Activated CD4-positive, alpha-beta T cell treated with anti-CD3 and anti-CD28 coated beads for 36 hours (primary cell): ENCODE data around the gene TRIP11. TPM values are rescaled to one million over a fixed set of nuclear protein-coding genes. Genes with fewer than 3 reads are reported as not detected.

Experiments used
- ATAC-seq: fragments of 200-7000 bp; cut with Tn5 transposase; one replicate; pipeline ENCODE4 v1.10.0; 2021; ENCODE audit warnings: mild to moderate bottlenecking, moderate library complexity
- CTCF ChIA-PET: fragments of 350-600 bp; sonication (Branson Sonifier 250); formaldehyde crosslinking; loops from one replicate; lab custom pipeline; 2021; ENCODE audit warnings: antibody characterized with exemption; lab: Charles Lee
- POLR2A ChIA-PET: fragments of 350-600 bp; sonication (Branson Sonifier 250); formaldehyde crosslinking; loops from one replicate; lab custom pipeline; 2021; ENCODE audit warnings: antibody characterized with exemption, inconsistent platforms; lab: Charles Lee
- DNase-seq: peaks from one replicate; pipeline ENCODE4 v3.0.0-alpha.2; 2020
- H3K27ac Mint-ChIP-seq: one replicate; pipeline ENCODE4 v1.8.0; 2021; ENCODE audit warnings: mixed read lengths
- H3K27me3 Mint-ChIP-seq: one replicate; pipeline ENCODE4 v1.8.0; 2021; ENCODE audit warnings: mixed read lengths
- H3K36me3 Mint-ChIP-seq: one replicate; pipeline ENCODE4 v1.8.0; 2021; ENCODE audit warnings: low read depth, mixed read lengths
- H3K4me1 Mint-ChIP-seq: one replicate; pipeline ENCODE4 v1.8.0; 2021; ENCODE audit warnings: mixed read lengths
- H3K4me3 Mint-ChIP-seq: one replicate; pipeline ENCODE4 v1.8.0; 2021; ENCODE audit warnings: mild to moderate bottlenecking, moderate library complexity, mixed read lengths
- H3K9me3 Mint-ChIP-seq: one replicate; pipeline ENCODE4 v1.8.0; 2021; ENCODE audit warnings: low read depth, mixed read lengths
- intact Hi-C, 2 experiments: fragments of 100-400 bp; cut with DNase I in 1 of 2; cut with micrococcal nuclease in 1 of 2; formaldehyde crosslinking; loops; one replicate each; pipeline versions ENCODE4 v1.14.2 to v1.15.1; 2022 to 2024; cut with DNase I, micrococcal nuclease
- total RNA-seq, 2 experiments: library from RNA; stranded (reverse); gene quantifications; one replicate each; pipeline ENCODE4 v1.2.3, GENCODE V29; 2021

Gene TRIP11
- total RNA-seq, 2 experiments from 2014 or later = 35.7 to 41.0 TPM

DNA sequence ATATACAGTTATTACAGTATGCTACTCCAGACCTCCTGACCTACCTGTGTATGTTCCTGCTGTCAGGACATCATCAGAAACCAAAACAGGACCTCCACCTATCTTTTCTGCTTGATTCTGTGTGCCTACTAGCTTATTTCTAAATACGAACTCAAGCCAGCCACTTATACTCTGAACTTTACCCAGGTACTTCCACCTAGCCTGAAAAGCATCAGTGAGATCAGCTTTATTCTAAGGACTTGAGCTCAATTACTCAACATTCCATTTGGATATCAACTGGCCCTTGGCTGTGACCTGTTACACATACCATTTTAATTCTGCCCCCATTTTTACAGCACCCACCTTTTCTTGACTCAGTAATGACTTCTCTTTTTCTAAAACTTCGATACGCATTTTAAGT lies 29.2 kb downstream of the TRIP11 start:
- H3K36me3 Mint-ChIP-seq = peaks cover 45% of the 10 kb centered on the region
- CTCF ChIA-PET = no interaction called here
- POLR2A ChIA-PET = interaction anchor here (0.6 kb wide), 1 partner anchor 498 kb away, joined by 3 read pairs; no protein-coding TSS in a partner anchor

DNA sequence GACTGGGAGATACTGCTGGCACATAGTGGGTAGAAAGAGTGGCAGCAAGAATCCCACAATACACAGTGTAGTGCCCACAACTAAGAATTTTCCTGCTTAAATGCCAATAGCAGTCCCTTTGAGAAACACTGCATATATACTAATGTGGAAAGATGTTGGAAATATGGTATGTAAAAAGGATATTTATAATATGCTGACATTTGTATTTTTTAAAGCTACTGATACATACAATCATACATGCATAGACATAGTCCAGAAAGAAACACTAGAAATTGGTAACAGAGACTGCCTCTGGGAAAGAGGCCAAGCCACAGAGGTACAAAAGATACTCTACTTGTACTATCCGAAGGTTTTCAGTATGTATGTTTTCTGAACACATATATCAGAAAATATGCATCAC lies 30.3 kb downstream of the TRIP11 start:
- Mint-ChIP-seq H3K36me3 (peaks cover 52% of the 10 kb centered on the region), H3K4me1 (peaks cover 41% of the 10 kb centered on the region), H3K27ac (no peak overlapping the region), H3K9me3 (no peaks in the 10 kb centered on the region), H3K4me3 (no peak overlapping the region), H3K27me3 (no peaks in the 10 kb centered on the region)
- intact Hi-C loops = no loop called here
- ChIA-PET POLR2A (no interaction called here), CTCF (interaction anchor here (0.6 to 1.3 kb wide), 4 partner anchors 9 to 130 kb away, joined by 3 read pairs; no protein-coding TSS in a partner anchor)
- no peak for ATAC-seq
- DNase-seq = no peak

More for the DNA sequence above, 29.2 kb downstream of the TRIP11 start:
- H3K27ac Mint-ChIP-seq = no peak overlapping the region
- no peaks in the 10 kb centered on the region for H3K9me3 Mint-ChIP-seq
- ATAC-seq (no peak), DNase-seq (no peak)
- intact Hi-C loops = no loop called here
- no peak overlapping the region for H3K4me3 Mint-ChIP-seq
- H3K4me1 Mint-ChIP-seq = peaks cover 30% of the 10 kb centered on the region
- no peaks in the 10 kb centered on the region for H3K27me3 Mint-ChIP-seq

DNA sequence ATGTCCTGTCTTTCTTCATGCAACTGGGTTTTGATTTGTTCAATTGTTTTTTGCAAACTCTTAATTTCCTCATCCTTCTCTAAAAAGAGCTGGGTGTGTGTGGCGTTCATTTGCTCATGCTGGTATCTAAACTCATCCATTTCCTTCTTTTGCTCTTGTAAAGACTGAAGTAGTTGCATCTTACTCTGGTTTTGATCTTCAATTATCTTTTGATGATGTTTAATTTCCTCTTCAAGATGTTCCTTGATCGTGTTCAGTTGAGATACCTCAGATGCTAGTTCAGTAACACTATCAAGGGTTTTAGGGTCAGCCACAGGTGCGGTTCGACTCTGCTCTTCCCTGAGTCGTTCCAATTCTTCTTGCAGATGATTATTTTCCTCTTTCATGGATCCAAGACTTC lies 34.8 kb downstream of the TRIP11 start:
- intact Hi-C loops = no loop called here
- peak overlapping the region; percentile 29 for H3K4me3 Mint-ChIP-seq
- H3K4me1 Mint-ChIP-seq = peaks cover 37% of the 10 kb centered on the region
- ChIA-PET POLR2A (interaction anchor here (0.8 kb wide), 1 partner anchor 35 kb away, joined by 3 read pairs; no protein-coding TSS in a partner anchor), CTCF (interaction anchor here (0.6 to 2.0 kb wide), 7 partner anchors 8 to 358 kb away, joined by 3 to 11 read pairs (median 4); no protein-coding TSS in a partner anchor)
- no peak for DNase-seq
- ATAC-seq = peak; percentile 39
- H3K27me3 Mint-ChIP-seq = no peaks in the 10 kb centered on the region
- peaks cover 39% of the 10 kb centered on the region for H3K36me3 Mint-ChIP-seq
- H3K9me3 Mint-ChIP-seq = no peaks in the 10 kb centered on the region
- H3K27ac Mint-ChIP-seq = peak overlapping the region; percentile 66

DNA sequence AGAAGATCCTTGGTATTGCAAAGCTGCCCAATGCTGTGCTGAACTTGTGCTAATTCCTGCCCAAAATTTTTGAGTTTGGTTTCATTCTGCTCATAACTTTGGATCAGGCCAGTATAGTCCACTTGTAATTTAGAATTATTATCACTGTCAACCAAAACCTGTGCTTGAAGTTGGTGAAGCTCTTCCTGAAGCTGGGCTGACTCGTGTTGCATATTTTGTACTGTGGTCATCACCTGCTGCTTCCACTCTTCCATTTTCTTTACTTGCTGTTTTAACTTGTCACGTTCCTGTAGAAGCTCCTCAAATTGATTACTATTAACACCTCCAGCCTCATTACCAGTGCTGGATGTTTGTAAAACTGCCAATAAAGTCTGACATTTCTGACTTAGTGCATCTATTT lies 35.8 kb downstream of the TRIP11 start:
- intact Hi-C loops = no loop called here
- ATAC-seq (no peak), DNase-seq (no peak)
- H3K4me1 Mint-ChIP-seq = peaks cover 47% of the 10 kb centered on the region
- ChIA-PET POLR2A (no interaction called here), CTCF (interaction anchor here (0.6 to 2.0 kb wide), 6 partner anchors 24 to 716 kb away, joined by 3 to 6 read pairs (median 4); no protein-coding TSS in a partner anchor)
- no peak overlapping the region for H3K4me3 Mint-ChIP-seq
- H3K27ac Mint-ChIP-seq = no peak overlapping the region
- no peaks in the 10 kb centered on the region for H3K9me3 Mint-ChIP-seq
- H3K27me3 Mint-ChIP-seq = no peaks in the 10 kb centered on the region
- H3K36me3 Mint-ChIP-seq = peaks cover 41% of the 10 kb centered on the region

DNA sequence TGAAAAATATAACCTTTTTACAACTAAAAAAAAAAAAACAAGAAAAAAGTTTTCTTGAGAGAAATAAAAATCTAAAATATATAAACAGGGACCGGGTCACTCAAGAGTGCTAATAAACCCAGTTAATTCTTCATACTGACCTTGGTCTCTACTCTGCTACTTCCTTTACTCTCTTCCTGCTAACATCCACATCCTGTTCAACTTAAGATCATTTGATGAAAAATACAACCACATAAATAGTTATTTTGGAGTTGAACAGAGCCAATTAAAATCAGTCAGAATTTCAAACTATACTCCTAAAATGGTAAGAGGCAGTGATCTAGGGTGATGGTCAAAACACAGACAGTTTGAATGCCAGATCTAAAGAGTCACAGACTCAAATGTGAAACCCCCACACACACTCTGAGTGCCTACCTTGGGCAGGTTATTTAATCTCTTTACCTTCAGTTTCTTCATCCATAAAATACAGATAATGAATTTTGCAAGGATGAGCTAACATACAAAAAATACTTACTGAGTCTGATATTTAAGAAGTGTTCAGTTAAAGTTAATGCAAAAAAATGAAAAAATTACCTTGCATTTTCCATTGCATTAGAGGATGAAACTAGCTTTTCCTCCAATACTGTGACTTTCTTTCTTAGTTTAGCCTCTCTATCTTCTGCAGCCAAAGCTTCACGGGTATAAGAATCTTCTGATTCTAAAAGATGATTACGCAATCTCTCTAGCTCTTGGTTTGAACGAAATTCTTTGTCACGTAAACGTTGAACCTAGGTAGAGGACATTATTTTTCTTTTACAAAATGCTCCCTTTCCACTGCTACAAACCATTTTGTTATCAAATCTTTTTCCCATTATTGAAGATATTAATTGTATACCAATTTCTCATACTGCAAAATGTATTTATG lies 40.9 kb downstream of the TRIP11 start:
- ATAC-seq (no peak), DNase-seq (no peak)
- H3K9me3 Mint-ChIP-seq = no peaks in the 10 kb centered on the region
- POLR2A ChIA-PET = no interaction called here
- peaks cover 51% of the 10 kb centered on the region for H3K4me1 Mint-ChIP-seq
- H3K27me3 Mint-ChIP-seq = no peaks in the 10 kb centered on the region
- peaks cover 26% of the 10 kb centered on the region for H3K36me3 Mint-ChIP-seq
- H3K4me3 Mint-ChIP-seq = no peak overlapping the region
- H3K27ac Mint-ChIP-seq = peak overlapping the region; percentile 62
- intact Hi-C loops = loop anchor here in 1 of 2 experiments (5.0 kb wide), 1 partner anchor 52 kb away; the partner anchor contains the start of gene FBLN5
- CTCF ChIA-PET = interaction anchor here (0.6 to 1.3 kb wide), 3 partner anchors 11 to 349 kb away, joined by 3 read pairs; no protein-coding TSS in a partner anchor

DNA sequence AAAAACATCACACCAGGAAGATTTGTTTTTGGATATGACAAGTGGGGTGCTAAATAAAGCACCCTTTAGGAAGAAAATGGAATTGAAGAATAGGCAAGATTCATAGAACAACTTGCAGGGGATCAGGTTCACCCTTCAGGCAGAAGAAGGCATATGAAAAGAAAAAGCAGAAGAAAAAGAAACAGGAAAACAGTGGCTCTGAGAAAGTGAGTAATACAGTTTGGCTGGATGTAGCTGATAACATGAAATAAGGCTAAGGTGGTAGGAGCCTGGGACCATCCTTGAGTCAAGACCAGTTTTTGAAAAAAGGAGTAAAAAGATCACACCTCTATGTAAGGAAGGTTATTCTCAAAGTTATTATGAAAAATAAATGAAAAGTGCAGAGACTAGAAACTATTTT lies 42.4 kb downstream of the TRIP11 start:
- no peak for ATAC-seq
- no peak for DNase-seq
- intact Hi-C loops = loop anchor here (1.0 to 5.0 kb wide), 4 partner anchors 50 to 347 kb away; partner anchors contain the start of gene FBLN5 (in 2 of the 2)
- peaks cover 39% of the 10 kb centered on the region for H3K4me1 Mint-ChIP-seq
- no peaks in the 10 kb centered on the region for H3K9me3 Mint-ChIP-seq
- H3K36me3 Mint-ChIP-seq = peaks cover 26% of the 10 kb centered on the region
- POLR2A ChIA-PET = interaction anchor here (1.2 kb wide), 2 partner anchors 36 to 348 kb away, joined by 5 read pairs; no protein-coding TSS in a partner anchor
- CTCF ChIA-PET = interaction anchor here (0.6 to 2.1 kb wide), 41 partner anchors 8 to 501 kb away, joined by 3 to 16 read pairs (median 3); no protein-coding TSS in a partner anchor
- H3K27ac Mint-ChIP-seq = no peak overlapping the region
- H3K4me3 Mint-ChIP-seq = no peak overlapping the region
- no peaks in the 10 kb centered on the region for H3K27me3 Mint-ChIP-seq

DNA sequence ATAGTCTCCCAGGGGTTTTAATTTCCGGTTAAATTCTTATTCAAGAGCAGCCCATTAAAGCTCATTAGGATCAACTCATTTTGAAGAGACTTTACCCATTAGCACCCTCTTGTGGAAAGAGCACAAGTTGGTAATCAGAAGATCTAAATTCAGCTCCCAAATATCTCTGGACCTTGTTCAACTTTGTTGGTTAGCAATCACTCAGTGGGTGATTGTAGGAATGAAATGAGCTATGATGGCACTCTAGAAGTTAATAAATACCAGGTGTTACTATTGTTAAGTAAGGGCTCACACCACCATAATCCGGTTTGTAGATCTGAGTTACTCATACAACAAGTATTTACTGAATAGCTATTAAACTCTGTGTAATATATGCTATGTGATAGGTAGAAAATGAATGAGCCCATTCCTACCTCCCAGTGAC lies 42.9 kb downstream of the TRIP11 start:
- Mint-ChIP-seq H3K27me3 (no peaks in the 10 kb centered on the region), H3K36me3 (peaks cover 30% of the 10 kb centered on the region), H3K4me1 (peaks cover 39% of the 10 kb centered on the region), H3K4me3 (no peak overlapping the region), H3K27ac (no peak overlapping the region), H3K9me3 (no peaks in the 10 kb centered on the region)
- ChIA-PET POLR2A (interaction anchor here (0.6 to 1.2 kb wide), 3 partner anchors 35 to 347 kb away, joined by 5 read pairs; no protein-coding TSS in a partner anchor), CTCF (interaction anchor here (0.6 to 2.1 kb wide), 42 partner anchors 9 to 501 kb away, joined by 3 to 16 read pairs (median 3); no protein-coding TSS in a partner anchor)
- DNase-seq (no peak), ATAC-seq (peak; percentile 75)
- intact Hi-C loops = loop anchor here (1.0 to 5.0 kb wide), 4 partner anchors 50 to 347 kb away; partner anchors contain the start of gene FBLN5 (in 2 of the 2)

DNA sequence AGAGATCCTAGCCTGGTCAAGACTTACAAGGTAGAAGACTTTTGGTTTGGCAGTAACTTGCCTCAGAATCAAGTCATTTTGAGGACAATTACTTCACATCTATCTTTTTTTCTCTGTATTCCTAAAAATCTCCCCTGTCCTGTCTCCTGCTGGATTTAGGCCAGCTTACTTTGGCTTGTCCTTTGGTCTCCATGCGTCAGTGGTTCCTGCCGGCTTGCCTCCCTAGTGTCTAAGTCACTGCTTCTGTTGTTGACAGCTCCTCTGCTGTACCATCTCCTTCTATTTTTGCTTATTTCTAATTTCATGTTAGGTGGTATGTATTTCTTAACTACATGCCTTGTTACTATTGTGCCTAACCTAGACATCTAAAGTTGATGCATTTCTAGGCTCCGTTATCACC lies 52.7 kb downstream of the TRIP11 start:
- ATAC-seq = no peak
- ChIA-PET CTCF (interaction anchor here (1.4 to 1.7 kb wide), 2 partner anchors 9 to 11 kb away, joined by 3 to 7 read pairs; no protein-coding TSS in a partner anchor), POLR2A (no interaction called here)
- peaks cover 46% of the 10 kb centered on the region for H3K36me3 Mint-ChIP-seq
- H3K9me3 Mint-ChIP-seq = no peaks in the 10 kb centered on the region
- no peak for DNase-seq
- no peak overlapping the region for H3K27ac Mint-ChIP-seq
- no peak overlapping the region for H3K4me3 Mint-ChIP-seq
- no peaks in the 10 kb centered on the region for H3K27me3 Mint-ChIP-seq
- peaks cover 6% of the 10 kb centered on the region for H3K4me1 Mint-ChIP-seq
- intact Hi-C loops = no loop called here

DNA sequence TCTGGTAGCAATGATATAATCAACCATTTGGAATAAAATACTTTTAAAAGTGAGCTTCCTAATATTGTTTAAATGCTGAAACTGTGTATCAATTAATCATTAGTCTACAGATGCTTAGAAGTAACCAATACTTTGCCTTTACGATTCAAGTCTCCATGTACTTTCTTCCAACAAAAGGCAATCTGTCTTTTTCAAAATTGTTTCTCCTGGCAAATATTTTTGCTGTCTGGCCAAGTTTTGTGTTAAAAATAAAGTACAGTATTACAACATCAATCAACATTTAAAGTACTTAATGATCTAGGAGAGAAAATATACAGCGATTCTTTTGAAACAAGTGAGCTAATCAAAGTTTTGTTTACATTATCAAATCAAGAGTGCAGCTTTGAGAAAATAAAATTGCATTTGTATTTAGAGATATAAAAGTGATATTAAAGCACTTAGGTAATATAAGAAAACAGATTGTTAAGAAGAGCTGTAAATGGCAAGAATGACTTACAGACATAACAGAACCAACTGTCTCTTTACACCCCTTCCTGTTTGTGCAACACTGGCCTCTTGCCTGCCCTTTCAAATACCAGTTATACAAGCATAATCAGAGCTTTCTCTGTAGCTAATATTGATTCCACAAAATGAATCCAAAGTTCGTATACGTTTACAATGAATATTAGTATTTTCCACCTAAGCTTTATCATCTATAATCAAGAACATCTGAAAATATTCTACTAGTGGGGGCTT lies 54.2 kb downstream of the TRIP11 start:
- no peaks in the 10 kb centered on the region for H3K9me3 Mint-ChIP-seq
- H3K4me1 Mint-ChIP-seq = peaks cover 6% of the 10 kb centered on the region
- POLR2A ChIA-PET = no interaction called here
- CTCF ChIA-PET = interaction anchor here (0.7 to 1.4 kb wide), 6 partner anchors 10 to 336 kb away, joined by 3 to 7 read pairs (median 3); no protein-coding TSS in a partner anchor
- intact Hi-C loops = no loop called here
- H3K36me3 Mint-ChIP-seq = peaks cover 42% of the 10 kb centered on the region
- no peak overlapping the region for H3K4me3 Mint-ChIP-seq
- no peak overlapping the region for H3K27ac Mint-ChIP-seq
- no peak for DNase-seq
- ATAC-seq = no peak
- no peaks in the 10 kb centered on the region for H3K27me3 Mint-ChIP-seq

DNA sequence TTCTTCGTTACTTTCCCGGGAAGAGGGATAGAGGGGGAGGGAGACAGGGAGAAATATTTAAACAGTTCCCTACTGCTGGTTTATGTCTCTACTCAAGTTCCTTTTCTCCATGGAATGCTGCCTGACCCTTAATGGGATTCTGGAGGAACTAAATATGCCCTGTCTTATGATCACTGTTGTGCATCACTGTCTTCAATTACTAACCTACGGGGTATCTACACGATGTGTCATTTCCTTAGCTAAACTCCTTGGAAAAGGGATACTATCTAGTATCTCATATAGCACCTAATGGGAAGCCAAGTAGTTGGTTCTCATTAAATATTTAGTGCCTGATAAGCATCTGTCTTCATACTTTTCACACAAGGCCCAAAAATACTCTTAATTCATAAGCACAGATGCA lies 54.9 kb downstream of the TRIP11 start:
- H3K27ac Mint-ChIP-seq = no peak overlapping the region
- CTCF ChIA-PET = interaction anchor here (1.0 to 1.4 kb wide), 4 partner anchors 9 to 335 kb away, joined by 3 to 5 read pairs (median 3); no protein-coding TSS in a partner anchor
- H3K36me3 Mint-ChIP-seq = peaks cover 42% of the 10 kb centered on the region
- intact Hi-C loops = no loop called here
- peaks cover 13% of the 10 kb centered on the region for H3K4me1 Mint-ChIP-seq
- no peaks in the 10 kb centered on the region for H3K27me3 Mint-ChIP-seq
- DNase-seq = no peak
- ATAC-seq = no peak
- no peak overlapping the region for H3K4me3 Mint-ChIP-seq
- POLR2A ChIA-PET = no interaction called here
- no peaks in the 10 kb centered on the region for H3K9me3 Mint-ChIP-seq
